Adrenal gland (tissue), 5 donors: ENCODE measurements around the gene FAM83C.

Experiments used
- CTCF ChIP-seq, 6 experiments: fragments of 450-650 bp in 4 of 6; fragments of 200-600 bp in 2 of 6; sonication (generic) in 1 of 6; IDR thresholded peaks; 1 replicate in 5 of 6; 2 replicates in 1 of 6; pipeline versions ENCODE4 v1.5.1 to v1.8.0; 2016 to 2021; ENCODE audit warnings: antibody characterized with exemption in 6 of 6, mild to moderate bottlenecking in 2 of 6, moderate library complexity in 1 of 6
- POLR2A ChIP-seq, 2 donors: fragments of 450-650 bp; IDR thresholded peaks; one replicate each; pipeline ENCODE4 v1.6.1; 2017; ENCODE audit warnings: antibody characterized with exemption in 2 of 2, mild to moderate bottlenecking in 2 of 2, moderate library complexity in 1 of 2
- donor health status: DM: no; HTN: no; CAD: no.

- TF ChIP-seq CTCF (IDR thresholded peaks at IDR 0.05) (no peak), POLR2A (IDR thresholded peaks at IDR 0.05) (no peak)
Measured at GRCh38 chr20:35267092-35267491, 25.1 kb downstream of the FAM83C start.
